Measurements from ENCODE around the gene GALNT14.

The GALNT14 gene

GRCh38 chr2:31161637-31162036, 23.4 kb upstream of the GALNT14 start:
- Histone ChIP-seq H3K27ac (ENCODE audit: low read depth, low read length) (no peak overlapping the region), H3K9ac (ENCODE audit: low read length in 5 of 5) (no peak overlapping the region), H3K36me3 (ENCODE audit: control insufficient read depth in 5 of 5, insufficient read depth in 5 of 5, low read length in 5 of 5) (no peaks in the 10 kb centered on the region), H3K27me3 (ENCODE audit: control insufficient read depth in 5 of 5, insufficient read depth in 4 of 5, low read length in 5 of 5) (peaks cover 0 to 5% (median 3%) of the 10 kb centered on the region in 5 donors), H3K4me3 (ENCODE audit: low read depth in 1 of 5, low read length in 5 of 5) (no peak overlapping the region), H3K9me3 (ENCODE audit: control insufficient read depth in 5 of 5, low read length in 5 of 5) (no peaks in the 10 kb centered on the region), H3K4me1 (ENCODE audit: control insufficient read depth in 5 of 5, insufficient read depth in 5 of 5, low read length in 5 of 5) (no peaks in the 10 kb centered on the region)

GRCh38 chr2:31151501-31151900, 13.3 kb upstream of the GALNT14 start:
- H3K27ac ChIP-seq (ENCODE audit: low read depth, low read length), result no peak overlapping the region
- H3K9ac ChIP-seq (ENCODE audit: low read length in 5 of 5), result no peak overlapping the region
- no peaks in the 10 kb centered on the region for H3K36me3 ChIP-seq (ENCODE audit: control insufficient read depth in 5 of 5, insufficient read depth in 5 of 5, low read length in 5 of 5)
- H3K4me3 ChIP-seq (ENCODE audit: low read depth in 1 of 5, low read length in 5 of 5), result no peak overlapping the region
- H3K27me3 ChIP-seq (ENCODE audit: control insufficient read depth in 5 of 5, insufficient read depth in 4 of 5, low read length in 5 of 5), result peaks cover 0 to 4% (median 0%) of the 10 kb centered on the region in 5 donors
- no peaks in the 10 kb centered on the region for H3K9me3 ChIP-seq (ENCODE audit: control insufficient read depth in 5 of 5, low read length in 5 of 5)
- H3K4me1 ChIP-seq (ENCODE audit: control insufficient read depth in 5 of 5, insufficient read depth in 5 of 5, low read length in 5 of 5), result no peaks in the 10 kb centered on the region

- H3K4me3 ChIP-seq (ENCODE audit: low read depth in 1 of 5, low read length in 5 of 5), result no peak overlapping the region
- no peak overlapping the region for H3K9ac ChIP-seq (ENCODE audit: low read length in 5 of 5)
- no peaks in the 10 kb centered on the region for H3K4me1 ChIP-seq (ENCODE audit: control insufficient read depth in 5 of 5, insufficient read depth in 5 of 5, low read length in 5 of 5)
- H3K36me3 ChIP-seq (ENCODE audit: control insufficient read depth in 5 of 5, insufficient read depth in 5 of 5, low read length in 5 of 5), result no peaks in the 10 kb centered on the region
- no peaks in the 10 kb centered on the region for H3K9me3 ChIP-seq (ENCODE audit: control insufficient read depth in 5 of 5, low read length in 5 of 5)
- no peak overlapping the region for H3K27ac ChIP-seq (ENCODE audit: low read depth, low read length)
- peaks cover 0 to 4% (median 0%) of the 10 kb centered on the region in 5 donors for H3K27me3 ChIP-seq (ENCODE audit: control insufficient read depth in 5 of 5, insufficient read depth in 4 of 5, low read length in 5 of 5)
These were observed 12.0 kb upstream of the GALNT14 start for GRCh38 chr2:31150120-31150670.

GRCh38 chr2:31148514-31148913, 10.3 kb upstream of the GALNT14 start:
- H3K4me1 ChIP-seq (ENCODE audit: control insufficient read depth in 5 of 5, insufficient read depth in 5 of 5, low read length in 5 of 5), result no peaks in the 10 kb centered on the region
- peaks cover 0 to 4% (median 0%) of the 10 kb centered on the region in 5 donors for H3K27me3 ChIP-seq (ENCODE audit: control insufficient read depth in 5 of 5, insufficient read depth in 4 of 5, low read length in 5 of 5)
- no peak overlapping the region for H3K4me3 ChIP-seq (ENCODE audit: low read depth in 1 of 5, low read length in 5 of 5)
- no peaks in the 10 kb centered on the region for H3K9me3 ChIP-seq (ENCODE audit: control insufficient read depth in 5 of 5, low read length in 5 of 5)
- no peak overlapping the region for H3K27ac ChIP-seq (ENCODE audit: low read depth, low read length)
- H3K36me3 ChIP-seq (ENCODE audit: control insufficient read depth in 5 of 5, insufficient read depth in 5 of 5, low read length in 5 of 5), result no peaks in the 10 kb centered on the region
- no peak overlapping the region for H3K9ac ChIP-seq (ENCODE audit: low read length in 5 of 5)

GRCh38 chr2:31147645-31148044, 9.4 kb upstream of the GALNT14 start:
- Histone ChIP-seq H3K9me3 (ENCODE audit: control insufficient read depth in 5 of 5, low read length in 5 of 5) (no peaks in the 10 kb centered on the region), H3K9ac (ENCODE audit: low read length in 5 of 5) (no peak overlapping the region), H3K4me1 (ENCODE audit: control insufficient read depth in 5 of 5, insufficient read depth in 5 of 5, low read length in 5 of 5) (no peaks in the 10 kb centered on the region), H3K27me3 (ENCODE audit: control insufficient read depth in 5 of 5, insufficient read depth in 4 of 5, low read length in 5 of 5) (peaks cover 0 to 4% (median 0%) of the 10 kb centered on the region in 5 donors), H3K36me3 (ENCODE audit: control insufficient read depth in 5 of 5, insufficient read depth in 5 of 5, low read length in 5 of 5) (no peaks in the 10 kb centered on the region), H3K27ac (ENCODE audit: low read depth, low read length) (no peak overlapping the region), H3K4me3 (ENCODE audit: low read depth in 1 of 5, low read length in 5 of 5) (no peak overlapping the region)

GRCh38 chr2:31142110-31142509, 3.9 kb upstream of the GALNT14 start:
- Histone ChIP-seq H3K27ac (ENCODE audit: low read depth, low read length) (no peak overlapping the region), H3K9ac (ENCODE audit: low read length in 5 of 5) (no peak overlapping the region), H3K9me3 (ENCODE audit: control insufficient read depth in 5 of 5, low read length in 5 of 5) (no peaks in the 10 kb centered on the region), H3K4me3 (ENCODE audit: low read depth in 1 of 5, low read length in 5 of 5) (no peak overlapping the region), H3K27me3 (ENCODE audit: control insufficient read depth in 5 of 5, insufficient read depth in 4 of 5, low read length in 5 of 5) (peaks cover 4 to 13% (median 11%) of the 10 kb centered on the region in 5 donors), H3K36me3 (ENCODE audit: control insufficient read depth in 5 of 5, insufficient read depth in 5 of 5, low read length in 5 of 5) (no peaks in the 10 kb centered on the region), H3K4me1 (ENCODE audit: control insufficient read depth in 5 of 5, insufficient read depth in 5 of 5, low read length in 5 of 5) (peaks cover 0 to 18% (median 16%) of the 10 kb centered on the region in 5 donors)

GRCh38 chr2:31141443-31142085, 3.3 kb upstream of the GALNT14 start:
- Histone ChIP-seq H3K4me3 (ENCODE audit: low read depth in 1 of 5, low read length in 5 of 5) (no peak overlapping the region), H3K4me1 (ENCODE audit: control insufficient read depth in 5 of 5, insufficient read depth in 5 of 5, low read length in 5 of 5) (peaks cover 0 to 23% (median 20%) of the 10 kb centered on the region in 5 donors), H3K27ac (ENCODE audit: low read depth, low read length) (no peak overlapping the region), H3K36me3 (ENCODE audit: control insufficient read depth in 5 of 5, insufficient read depth in 5 of 5, low read length in 5 of 5) (no peaks in the 10 kb centered on the region), H3K27me3 (ENCODE audit: control insufficient read depth in 5 of 5, insufficient read depth in 4 of 5, low read length in 5 of 5) (peaks cover 9 to 17% (median 17%) of the 10 kb centered on the region in 5 donors), H3K9ac (ENCODE audit: low read length in 5 of 5) (no peak overlapping the region), H3K9me3 (ENCODE audit: control insufficient read depth in 5 of 5, low read length in 5 of 5) (no peaks in the 10 kb centered on the region)

GRCh38 chr2:31140151-31140550, 1.9 kb upstream of the GALNT14 start:
- H3K9me3 ChIP-seq (ENCODE audit: control insufficient read depth in 5 of 5, low read length in 5 of 5), result no peaks in the 10 kb centered on the region
- no peak overlapping the region for H3K9ac ChIP-seq (ENCODE audit: low read length in 5 of 5)
- H3K36me3 ChIP-seq (ENCODE audit: control insufficient read depth in 5 of 5, insufficient read depth in 5 of 5, low read length in 5 of 5), result no peaks in the 10 kb centered on the region
- no peak overlapping the region for H3K27ac ChIP-seq (ENCODE audit: low read depth, low read length)
- H3K27me3 ChIP-seq (ENCODE audit: control insufficient read depth in 5 of 5, insufficient read depth in 4 of 5, low read length in 5 of 5), result peaks cover 17 to 28% (median 23%) of the 10 kb centered on the region in 5 donors
- H3K4me1 ChIP-seq (ENCODE audit: control insufficient read depth in 5 of 5, insufficient read depth in 5 of 5, low read length in 5 of 5), result peaks cover 0 to 23% (median 20%) of the 10 kb centered on the region in 5 donors
- no peak overlapping the region for H3K4me3 ChIP-seq (ENCODE audit: low read depth in 1 of 5, low read length in 5 of 5)

- H3K4me1 ChIP-seq (ENCODE audit: control insufficient read depth in 5 of 5, insufficient read depth in 5 of 5, low read length in 5 of 5), result peaks cover 0 to 23% (median 20%) of the 10 kb centered on the region in 5 donors
- peaks cover 17 to 32% (median 25%) of the 10 kb centered on the region in 5 donors for H3K27me3 ChIP-seq (ENCODE audit: control insufficient read depth in 5 of 5, insufficient read depth in 4 of 5, low read length in 5 of 5)
- H3K36me3 ChIP-seq (ENCODE audit: control insufficient read depth in 5 of 5, insufficient read depth in 5 of 5, low read length in 5 of 5), result no peaks in the 10 kb centered on the region
- no peak overlapping the region for H3K4me3 ChIP-seq (ENCODE audit: low read depth in 1 of 5, low read length in 5 of 5)
- H3K27ac ChIP-seq (ENCODE audit: low read depth, low read length), result no peak overlapping the region
- no peak overlapping the region for H3K9ac ChIP-seq (ENCODE audit: low read length in 5 of 5)
- H3K9me3 ChIP-seq (ENCODE audit: control insufficient read depth in 5 of 5, low read length in 5 of 5), result no peaks in the 10 kb centered on the region
These were observed 1.4 kb upstream of the GALNT14 start for GRCh38 chr2:31139671-31140070.

GRCh38 chr2:31137211-31138036, 816 bp downstream of the GALNT14 start:
- Histone ChIP-seq H3K9me3 (ENCODE audit: control insufficient read depth in 5 of 5, low read length in 5 of 5) (no peaks in the 10 kb centered on the region), H3K9ac (ENCODE audit: low read length in 5 of 5) (no peak overlapping the region), H3K36me3 (ENCODE audit: control insufficient read depth in 5 of 5, insufficient read depth in 5 of 5, low read length in 5 of 5) (no peaks in the 10 kb centered on the region), H3K4me1 (ENCODE audit: control insufficient read depth in 5 of 5, insufficient read depth in 5 of 5, low read length in 5 of 5) (peaks cover 0 to 23% (median 20%) of the 10 kb centered on the region in 5 donors), H3K27ac (ENCODE audit: low read depth, low read length) (no peak overlapping the region), H3K27me3 (ENCODE audit: control insufficient read depth in 5 of 5, insufficient read depth in 4 of 5, low read length in 5 of 5) (peaks cover 20 to 40% (median 33%) of the 10 kb centered on the region in 5 donors), H3K4me3 (ENCODE audit: low read depth in 1 of 5, low read length in 5 of 5) (peak overlapping the region in 4 of 5 donors; percentile 53 to 68 (median 57))

Measured in subcutaneous abdominal adipose tissue (tissue), 5 donors.